Renal cortical epithelial cell (primary cell): ENCODE results near the gene MICAL3. TPM values are rescaled to one million over a fixed set of nuclear protein-coding genes. Genes with fewer than 3 reads are reported as not detected.
A peak's percentile ranks its signal among the peaks of the same experiment; 100 is the strongest.
"Not testable (repeated sequence)": the region's sequence is repeated elsewhere in the genome, so short reads cannot be mapped to it uniquely, and the experiment has no call there.

Experiments used
- DNase-seq: peaks from one replicate; pipeline ENCODE4 v3.0.0-alpha.2; 2011; ENCODE audit warnings: low read depth
- total RNA-seq: library from RNA; depleted of rRNA; stranded (reverse); fragments of >200 nt; gene quantifications from 2 replicates; pipeline ENCODE4 v1.2.3, GENCODE V29; 2014

The MICAL3 gene
- total RNA-seq, 1 donor from 2014 or later: 132 TPM

DNA sequence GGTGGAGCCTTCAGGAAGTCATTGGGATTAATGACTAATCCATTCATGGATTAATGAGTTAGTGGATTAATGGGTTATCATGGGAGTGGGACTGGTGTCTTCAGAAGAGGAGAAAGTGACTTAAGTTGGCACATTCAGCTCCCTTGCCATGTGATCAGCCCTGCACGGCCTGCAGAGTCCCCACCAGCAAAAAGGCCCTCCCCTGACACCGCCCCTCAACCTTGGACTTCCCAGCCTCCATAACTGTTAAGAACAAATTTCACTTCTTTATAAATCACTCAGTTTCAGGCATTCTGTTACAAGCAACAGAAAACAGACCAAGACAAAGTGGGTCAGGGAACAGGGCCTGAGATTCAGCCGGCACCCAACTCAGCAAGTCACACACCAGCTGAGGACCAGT, 85.3 kb downstream of the MICAL3 start:
- DNase-seq: peak; percentile 49

DNA sequence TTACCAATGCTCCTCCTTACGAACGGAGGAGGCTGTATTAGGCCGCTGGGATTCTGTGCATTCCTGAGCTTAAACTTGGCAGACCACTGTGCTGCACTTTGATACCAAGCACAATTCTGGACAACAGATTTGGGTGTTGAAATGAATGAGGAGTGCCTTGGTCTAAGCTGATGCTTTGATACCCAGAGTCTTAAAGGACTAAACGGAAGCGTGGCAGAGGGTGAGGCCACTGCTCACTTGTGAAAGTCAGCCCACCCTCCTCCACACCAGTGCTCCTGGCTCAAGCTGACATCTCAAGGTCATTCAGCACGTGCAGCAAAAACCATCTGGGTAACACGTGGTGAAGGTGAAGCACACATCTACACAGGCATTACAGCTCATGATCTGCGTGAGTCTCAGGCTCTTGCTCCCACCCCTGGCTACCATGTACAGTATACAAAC, 85.9 kb downstream of the MICAL3 start:
- no peak for DNase-seq

DNA sequence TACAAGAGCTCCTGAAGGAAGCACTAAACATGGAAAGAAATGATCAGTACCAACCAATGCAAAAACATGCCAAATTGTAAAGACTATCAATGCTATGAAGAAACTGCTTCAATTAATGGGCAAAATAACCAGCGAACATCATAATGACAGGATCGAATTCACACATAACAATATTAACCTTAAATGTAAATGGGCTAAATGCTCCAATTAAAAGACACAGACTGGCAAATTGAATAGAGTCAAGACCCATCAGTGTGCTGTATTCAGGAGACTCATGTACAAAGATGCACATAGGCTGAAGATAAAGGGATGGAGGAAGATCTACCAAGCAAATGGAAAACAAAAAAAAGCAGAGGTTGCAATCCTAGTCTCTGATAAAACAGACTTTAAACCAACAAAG, 91.9 kb downstream of the MICAL3 start:
- not testable (repeated sequence) for DNase-seq

DNA sequence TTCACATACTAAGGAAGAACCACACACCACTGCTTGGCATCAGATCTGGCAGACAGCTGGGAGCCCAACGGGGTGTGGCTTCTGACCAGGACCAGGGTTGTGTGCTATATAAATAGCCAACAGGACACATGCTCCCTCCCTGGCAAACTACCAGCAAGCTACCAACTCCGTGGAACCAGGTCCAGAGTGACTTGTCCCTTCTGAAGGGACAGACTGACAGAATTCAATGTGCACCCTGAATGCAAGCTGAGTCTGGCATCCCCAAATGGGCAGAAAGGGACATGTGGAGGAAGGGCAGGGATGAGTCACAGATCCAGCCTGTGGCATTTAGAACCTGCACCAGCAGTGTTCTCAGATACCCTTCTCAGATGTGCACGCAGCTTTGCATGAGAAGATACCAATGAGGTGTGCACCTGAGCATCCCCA, 92.9 kb downstream of the MICAL3 start:
- peak; percentile 52 for DNase-seq

DNA sequence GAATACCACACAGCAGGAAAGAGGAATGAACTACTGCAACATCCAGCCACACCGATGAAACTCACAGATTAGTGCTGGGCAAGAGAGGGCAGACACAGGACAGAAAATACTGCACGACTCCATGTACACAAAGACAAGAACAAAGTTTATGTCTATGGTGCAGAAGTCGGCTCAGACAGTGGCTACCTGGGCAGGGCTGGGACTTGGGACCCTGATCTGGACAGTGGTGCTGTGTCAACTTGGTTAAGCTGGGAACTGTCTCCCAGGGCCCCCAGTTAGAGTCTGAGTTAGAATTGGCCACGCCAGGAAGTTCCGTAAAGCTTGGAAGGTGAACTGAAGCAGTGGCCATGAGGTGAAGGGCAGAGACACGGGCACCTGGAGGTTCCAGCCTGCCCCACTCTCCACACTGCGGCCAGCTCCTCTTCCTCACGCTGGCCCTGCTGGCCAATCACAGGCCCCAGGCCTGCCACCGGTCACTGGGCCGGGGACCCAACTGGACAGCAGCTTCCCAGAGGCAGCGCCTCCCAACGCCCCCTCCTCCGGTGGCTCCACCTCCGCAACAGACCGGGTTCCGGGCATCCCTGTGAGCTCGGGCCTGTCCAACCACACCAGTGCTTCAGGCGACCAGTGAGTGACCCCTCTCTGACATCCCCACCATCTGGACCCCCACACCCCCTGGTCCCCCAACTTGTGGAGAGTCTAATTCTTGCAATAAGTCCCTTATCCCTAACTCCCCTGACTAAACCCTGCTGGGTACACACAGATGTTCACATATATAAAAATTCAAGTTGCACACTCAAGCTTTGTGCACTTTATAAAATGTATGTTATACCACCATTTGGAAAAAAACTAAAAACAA, 93.7 kb downstream of the MICAL3 start:
- DNase-seq: no peak

DNA sequence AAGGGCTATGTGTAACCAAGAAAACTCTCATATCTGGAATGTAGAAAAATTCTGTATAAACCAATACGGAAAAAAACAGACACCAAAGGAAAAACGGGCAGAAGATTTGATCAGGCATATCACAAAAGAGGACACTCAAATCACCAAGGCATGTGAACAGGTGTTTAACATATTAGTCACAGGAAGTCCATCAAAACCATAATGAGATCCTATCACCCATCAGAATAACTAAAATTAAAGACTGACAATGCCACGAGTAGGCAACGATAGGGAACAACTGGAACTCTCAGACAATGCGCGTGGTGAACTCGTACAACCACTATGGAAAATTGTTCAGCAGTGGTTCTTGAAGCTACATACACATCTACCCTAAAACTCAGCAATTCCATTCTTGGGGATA, 94.5 kb downstream of the MICAL3 start:
- no peak for DNase-seq

DNA sequence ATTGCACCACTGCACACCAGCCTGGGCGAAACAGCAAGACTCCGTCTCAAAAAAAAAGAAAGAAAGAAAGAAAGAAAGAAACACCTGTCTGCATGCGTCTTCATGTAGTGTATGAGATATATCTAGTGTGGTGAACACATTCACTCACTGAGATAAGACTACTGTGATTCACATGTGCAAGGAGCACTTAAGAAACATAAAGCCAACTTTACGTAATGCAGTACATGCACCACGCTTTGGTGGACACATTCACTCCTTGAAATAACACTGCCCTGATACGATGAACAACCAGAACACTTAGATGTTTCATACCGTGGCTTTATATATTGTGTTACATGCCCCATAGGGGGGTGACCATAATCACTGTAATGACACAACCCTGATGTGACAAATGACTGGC, 96.0 kb downstream of the MICAL3 start:
- no peak for DNase-seq

DNA sequence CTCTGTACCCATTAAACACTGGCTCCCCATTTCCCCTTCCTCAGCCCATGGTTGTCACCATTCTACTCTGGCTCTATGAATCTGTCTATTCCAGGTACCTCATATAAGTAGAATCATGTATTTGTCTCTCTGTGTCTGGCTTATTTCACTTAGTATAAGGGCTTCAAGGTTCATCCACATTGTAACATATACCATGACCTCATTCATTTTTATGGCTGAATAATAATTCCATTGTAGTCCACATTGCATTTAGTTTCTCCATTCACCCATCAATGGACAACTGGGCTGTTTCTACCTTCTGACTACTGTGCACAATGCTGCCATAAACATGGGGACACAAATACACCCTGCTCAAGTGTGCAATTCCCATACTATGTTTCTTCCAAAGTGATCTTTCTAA, 97.3 kb downstream of the MICAL3 start:
- no peak for DNase-seq

DNA sequence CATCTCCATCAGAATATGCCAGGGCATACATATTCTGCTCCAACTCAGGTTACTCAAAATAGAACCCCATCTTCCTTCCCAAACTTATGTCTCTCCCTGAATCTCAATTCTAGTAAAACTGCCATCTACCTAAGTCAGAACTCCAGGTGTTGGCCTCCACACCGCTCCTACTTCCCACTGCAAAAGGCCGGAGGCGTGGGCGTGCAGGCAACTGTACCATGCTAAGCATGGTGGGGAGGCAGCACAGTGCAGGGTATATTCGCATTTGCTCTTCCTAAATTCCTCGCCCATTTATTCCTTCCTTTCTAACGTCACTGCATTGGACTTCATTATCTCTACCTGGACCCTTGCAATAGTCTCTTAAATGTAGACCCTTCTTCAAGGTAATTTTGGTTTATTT, 97.8 kb downstream of the MICAL3 start:
- no peak for DNase-seq

DNA sequence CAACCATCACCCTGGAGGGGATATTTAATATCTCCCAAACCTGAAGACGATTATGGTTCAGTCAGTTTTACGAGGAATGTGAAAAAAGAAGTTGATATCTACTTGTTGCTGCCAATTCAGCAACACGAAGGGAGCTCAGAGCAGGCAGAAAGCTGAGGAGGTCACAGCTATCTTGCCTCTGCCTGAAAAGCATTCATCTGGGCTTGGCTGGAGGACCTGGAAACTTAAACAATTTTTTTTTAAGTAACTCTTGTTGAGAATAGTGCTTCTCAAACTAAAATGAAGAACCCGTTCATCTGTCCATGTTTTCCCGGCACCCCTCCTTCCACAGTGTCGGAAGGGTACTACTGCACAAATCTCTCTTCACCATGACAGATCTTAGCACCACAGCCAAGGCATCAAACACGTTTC, 98.9 kb downstream of the MICAL3 start:
- DNase-seq: no peak

DNA sequence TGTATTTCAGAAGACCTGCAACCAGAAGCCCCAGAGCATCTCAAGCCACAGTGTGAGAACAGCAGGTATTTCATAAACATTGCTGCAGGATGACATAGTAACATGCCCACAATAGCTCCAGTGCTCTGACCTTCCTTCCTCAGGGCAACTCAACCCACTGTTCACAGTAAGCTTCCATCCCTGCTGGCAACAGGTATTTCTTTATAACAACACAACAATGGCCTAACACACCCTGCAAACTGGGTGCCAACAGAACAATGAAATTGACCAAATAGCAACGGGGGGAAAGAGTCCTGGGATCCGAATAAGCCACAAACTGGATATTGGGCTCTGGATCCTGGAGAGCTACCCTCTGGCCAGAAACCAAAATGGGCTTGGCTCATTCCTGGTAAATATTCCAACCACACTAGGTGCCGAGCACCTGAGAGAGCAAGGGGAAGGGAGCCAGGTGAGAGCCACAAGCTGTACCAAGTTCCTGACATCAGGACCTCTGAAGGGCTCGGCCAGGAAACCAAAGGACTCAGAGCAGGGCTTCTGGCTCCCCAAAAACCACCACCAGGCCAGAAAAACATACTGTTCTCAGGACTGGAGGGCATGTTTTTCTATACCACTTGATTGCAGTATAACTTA, 99.5 kb downstream of the MICAL3 start:
- DNase-seq: peak; percentile 95

DNA sequence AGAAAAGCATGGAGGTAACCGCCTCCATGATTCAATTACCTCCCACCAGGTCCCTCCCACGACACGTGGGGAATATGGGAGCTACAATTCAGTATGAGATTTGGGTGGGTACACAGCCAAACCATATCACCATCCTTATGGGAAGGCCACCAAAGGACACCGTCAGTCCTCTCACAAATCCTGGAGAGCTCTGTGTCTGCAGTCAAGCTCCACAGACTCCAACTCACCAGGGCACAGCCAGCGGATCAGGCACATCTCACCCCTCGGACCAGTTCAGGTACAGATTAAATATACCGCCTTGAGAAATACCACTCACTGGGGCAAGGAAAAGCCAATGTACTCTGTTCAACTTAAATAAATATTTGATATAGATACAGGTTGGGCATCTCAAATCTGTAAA, 100.3 kb downstream of the MICAL3 start:
- no peak for DNase-seq

DNA sequence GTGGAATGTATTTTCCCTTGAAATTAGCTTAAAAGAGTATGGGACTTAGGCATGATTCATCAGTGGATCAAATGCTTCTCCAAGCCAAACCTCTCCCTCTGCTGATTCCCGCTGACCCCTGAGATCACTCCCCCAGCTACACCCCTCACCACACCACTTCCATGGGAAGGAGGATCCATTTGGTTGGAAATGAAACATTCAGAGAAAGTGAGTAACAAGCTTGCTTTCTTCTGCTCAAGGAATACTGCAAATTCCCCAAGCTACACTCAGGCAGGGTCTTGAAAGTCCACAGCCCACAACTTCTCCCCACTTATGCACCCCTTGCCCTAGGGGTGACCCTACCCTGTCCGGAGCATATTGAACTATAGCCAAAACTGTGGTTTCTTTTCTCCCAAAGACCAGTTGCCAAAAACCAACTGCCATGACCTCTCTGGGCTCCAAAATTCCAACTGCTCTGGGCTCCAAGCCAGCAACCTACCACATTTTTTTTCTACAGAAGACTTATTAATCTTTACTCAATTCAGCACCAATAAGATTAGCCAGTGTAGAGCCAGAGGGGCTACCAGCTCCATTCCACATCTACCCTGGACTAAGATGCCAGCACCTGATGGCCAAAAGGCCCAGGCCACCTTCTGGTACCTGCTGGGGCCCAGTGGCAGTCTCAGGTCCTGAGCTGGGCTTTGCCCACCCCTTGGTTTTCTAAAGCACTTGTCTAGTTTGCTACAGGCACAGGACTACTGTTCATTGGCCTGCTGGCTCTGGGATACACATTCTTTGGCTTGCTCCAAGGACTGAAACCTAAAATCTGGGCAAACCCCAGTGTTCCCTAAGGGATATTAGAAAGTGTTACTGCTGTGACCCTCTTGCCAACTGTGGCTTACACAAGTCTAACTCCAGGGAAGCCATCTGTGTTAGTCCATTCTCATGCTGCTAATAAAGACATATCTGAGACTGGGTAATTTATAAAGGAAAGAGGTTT, 101.1 kb downstream of the MICAL3 start:
- DNase-seq: peak; percentile 95

DNA sequence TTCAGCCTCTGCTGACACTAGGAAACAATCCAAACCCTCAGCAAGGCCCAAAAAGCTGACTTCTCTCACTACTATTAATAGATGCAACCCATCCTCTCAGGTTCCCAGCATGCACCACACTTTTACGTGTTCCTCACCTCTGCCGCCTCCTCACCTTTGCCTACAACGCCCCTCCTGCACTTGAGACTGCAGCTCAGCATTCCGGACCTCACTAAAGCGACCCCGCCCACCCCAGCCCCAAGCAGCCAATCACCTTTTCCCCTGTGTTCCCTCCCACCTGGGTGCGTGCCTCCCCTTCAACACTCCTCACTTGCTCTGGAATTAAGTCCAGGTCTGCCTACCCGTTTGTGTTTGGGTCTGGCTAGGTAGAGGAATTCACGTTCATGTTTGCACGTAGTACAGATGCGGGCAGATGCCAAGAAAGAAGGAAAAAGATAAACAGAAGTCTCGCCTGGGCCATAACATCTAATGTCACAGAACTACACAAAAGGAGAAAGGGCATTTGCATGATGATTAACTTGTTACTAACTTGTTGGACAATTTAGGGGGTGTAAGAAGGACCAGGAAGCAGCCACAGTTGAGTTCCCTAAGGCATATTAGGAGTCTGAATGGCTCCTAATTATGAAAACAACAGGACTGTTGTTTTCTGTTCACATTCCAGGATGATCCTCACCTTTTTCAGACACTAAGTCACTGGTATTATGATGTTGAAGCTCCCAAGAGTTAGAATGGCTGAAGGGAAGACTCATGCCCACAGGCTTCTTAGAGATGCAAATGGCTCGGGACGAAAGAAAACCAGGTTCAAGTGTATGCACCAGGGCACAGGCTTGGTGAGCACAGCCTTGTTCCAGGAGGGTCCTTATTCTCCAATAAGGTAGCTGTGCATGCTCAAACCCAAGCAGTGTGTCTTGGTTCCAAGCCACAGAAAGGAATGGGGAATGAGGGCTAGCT, 102.2 kb downstream of the MICAL3 start:
- peak; percentile 70 for DNase-seq

DNA sequence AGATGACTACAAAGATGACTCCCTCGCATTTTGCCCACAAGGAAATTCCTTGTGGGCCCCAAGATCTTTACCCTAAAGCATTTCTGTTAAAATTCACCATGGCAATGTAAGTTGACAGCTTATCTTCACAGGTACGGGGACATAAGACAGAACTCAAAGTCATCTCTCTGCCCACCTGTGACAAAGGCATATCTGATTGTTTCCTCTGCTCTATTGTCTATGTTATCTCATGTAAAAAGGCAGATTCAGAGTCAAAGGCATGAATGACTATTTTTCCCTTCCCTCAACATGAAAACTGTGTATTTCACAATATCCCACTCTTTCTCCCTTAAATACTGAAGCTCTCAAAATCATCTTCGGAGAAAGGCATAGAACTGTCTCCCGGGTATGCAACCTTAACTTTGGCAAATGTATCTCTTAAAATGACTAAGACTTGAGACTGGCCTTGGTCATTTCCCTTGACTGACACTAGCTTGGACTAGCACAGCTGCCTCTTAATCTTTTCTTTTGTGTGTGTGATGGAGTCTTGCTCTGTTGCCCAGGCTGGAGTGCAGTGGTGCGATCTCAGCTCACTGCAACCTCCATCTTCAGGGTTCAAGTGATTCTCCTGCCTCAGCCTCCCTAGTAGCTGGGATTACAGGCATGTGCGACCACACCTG, 103.2 kb downstream of the MICAL3 start:
- DNase-seq: no peak

DNA sequence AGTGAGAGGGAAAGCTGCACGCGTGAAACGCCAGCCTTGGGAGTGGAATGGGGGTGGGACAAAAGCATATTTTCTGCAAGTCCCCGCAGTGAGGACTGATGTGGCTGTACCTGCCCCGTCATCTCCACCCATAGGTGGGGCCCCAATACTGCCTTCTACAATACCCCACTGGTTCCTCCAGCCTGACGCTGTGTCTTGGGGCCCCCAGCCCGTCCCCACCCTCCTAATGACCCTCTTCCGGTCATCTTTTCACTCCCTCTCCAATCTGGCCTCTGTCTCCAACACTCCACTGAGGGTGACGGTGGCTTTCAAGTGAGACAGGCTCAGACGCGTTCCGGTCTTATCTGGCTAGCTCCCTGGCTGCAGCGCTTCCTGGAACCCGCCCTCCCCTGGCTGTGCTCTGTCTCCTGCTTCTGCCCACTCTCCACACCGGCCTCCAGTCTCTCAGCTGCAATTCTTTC, 104.2 kb downstream of the MICAL3 start:
- DNase-seq: peak; percentile 33

DNA sequence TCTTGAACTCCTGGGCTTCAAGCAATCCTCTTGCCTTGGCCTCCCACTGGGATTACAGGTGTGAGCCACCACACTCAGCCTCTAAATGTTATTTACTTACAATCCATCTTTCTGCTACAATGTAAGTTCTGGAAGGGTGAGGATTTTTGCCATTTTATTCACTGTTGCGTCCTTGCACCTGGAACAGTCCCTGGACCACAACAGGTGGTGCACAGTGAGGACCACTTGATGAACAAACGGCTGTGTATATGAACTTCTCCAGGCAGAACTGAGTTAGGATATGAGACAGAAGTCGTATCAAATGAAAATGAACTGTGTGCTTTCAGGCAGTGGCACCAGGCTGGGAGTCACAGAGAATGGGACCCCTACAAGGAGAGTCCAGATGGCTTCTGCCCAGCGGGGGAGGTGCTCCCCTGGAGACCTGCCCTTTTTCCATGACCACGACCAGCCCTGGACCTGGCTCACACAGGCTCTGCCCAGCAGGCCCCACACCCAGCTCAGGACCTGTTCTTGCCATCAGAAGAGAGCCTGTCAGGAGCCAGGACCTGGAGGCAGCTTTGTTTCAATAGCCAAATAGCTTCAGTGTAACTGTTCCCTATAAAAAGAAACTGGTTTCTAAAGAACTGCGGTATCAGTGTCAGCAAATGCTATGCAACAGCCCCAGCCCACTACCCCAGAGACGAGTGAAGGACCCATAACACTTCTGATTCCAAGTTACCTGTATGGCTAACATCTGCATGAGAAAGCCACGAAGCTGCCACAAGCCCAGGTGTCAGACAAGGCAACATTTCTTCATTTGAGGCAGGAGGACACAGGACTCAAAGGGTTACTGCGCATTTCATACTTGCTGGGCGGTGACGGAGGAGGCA, 104.9 kb downstream of the MICAL3 start:
- DNase-seq: no peak

DNA sequence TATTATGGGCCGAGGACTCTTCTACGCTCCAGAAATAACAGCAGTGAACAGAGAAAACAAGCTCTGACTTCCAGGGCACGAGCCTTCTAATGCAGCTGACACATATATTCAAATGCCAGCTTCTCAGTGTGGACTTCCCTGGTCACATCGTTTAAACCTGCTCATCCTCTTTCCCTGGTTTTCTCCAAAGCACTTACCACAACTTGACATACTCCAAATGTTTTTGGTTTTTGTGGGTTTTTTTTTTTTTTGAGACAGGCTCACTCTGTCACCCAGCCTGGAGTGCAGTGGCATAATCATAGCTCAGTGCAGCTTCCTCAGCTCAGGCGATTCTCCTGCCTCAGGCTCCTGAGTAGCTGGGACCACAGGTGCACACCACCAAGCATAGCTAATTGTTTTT, 105.5 kb downstream of the MICAL3 start:
- peak; percentile 57 for DNase-seq

DNA sequence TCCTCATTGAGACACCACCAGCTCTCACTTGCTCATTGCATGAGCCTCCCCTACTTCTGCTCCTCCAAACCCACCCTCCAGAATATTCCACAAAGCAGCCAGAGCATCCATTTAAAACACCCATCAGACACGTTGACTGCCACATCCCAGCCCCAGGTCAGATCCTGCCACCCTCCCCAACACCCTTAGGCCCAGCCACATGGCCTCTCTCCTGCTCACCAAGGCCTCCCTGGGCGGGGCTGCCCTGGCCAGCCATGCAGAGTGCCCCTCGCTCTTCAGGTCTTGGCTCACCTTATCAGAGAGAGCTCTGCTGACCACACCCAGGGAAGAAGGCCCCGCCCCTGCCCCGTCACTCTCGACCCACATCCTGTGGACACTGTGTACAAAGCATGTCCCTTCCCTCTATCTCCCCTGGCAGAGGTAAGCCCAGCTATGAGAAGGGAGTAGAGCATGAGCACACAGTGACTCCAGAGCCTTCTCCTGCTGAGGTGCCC, 106.8 kb downstream of the MICAL3 start:
- DNase-seq: no peak
